ENCODE results near the gene IGSF23. TPM values are rescaled to one million over a fixed set of nuclear protein-coding genes. Genes with fewer than 3 reads are reported as not detected.

IGSF23 gene
- total RNA-seq, 1 experiment from 2014 or later, result not detected

Small RNAs within 50 kb of the gene (small RNA-seq; reads per million reads assigned to genes)
- not detected for gene AC243964.1

Other genes with a start within 250 kb of the IGSF23 start
- not detected in 2 replicates for gene ZNF285, start 212.0 kb upstream of the IGSF23 start, total RNA-seq (2014; rRNA removed; shearing (Covaris generic))
- not detected in 2 replicates for gene ZNF229, start 165.1 kb upstream of the IGSF23 start, total RNA-seq (2014; rRNA removed; shearing (Covaris generic))
- gene ZNF180, start 113.0 kb upstream of the IGSF23 start, total RNA-seq (2014; rRNA removed; shearing (Covaris generic)), result 12.1 and 12.3 TPM in 2 replicates
- not detected in 2 replicates for gene CEACAM20, start 83.9 kb upstream of the IGSF23 start, total RNA-seq (2014; rRNA removed; shearing (Covaris generic))
- gene PVR, start 30.3 kb downstream of the IGSF23 start, total RNA-seq (2014; rRNA removed; shearing (Covaris generic)), result 204 and 206 TPM in 2 replicates
- gene CEACAM19, start 57.9 kb downstream of the IGSF23 start, total RNA-seq (2014; rRNA removed; shearing (Covaris generic)), result 1.0 and 2.2 TPM in 2 replicates
- not detected in 2 replicates for gene CEACAM16, start 85.6 kb downstream of the IGSF23 start, total RNA-seq (2014; rRNA removed; shearing (Covaris generic))
- 39.1 and 50.6 TPM in 2 replicates for gene BCL3, start 135.1 kb downstream of the IGSF23 start, total RNA-seq (2014; rRNA removed; shearing (Covaris generic))
- 79.7 and 93.2 TPM in 2 replicates for gene CBLC, start 164.3 kb downstream of the IGSF23 start, total RNA-seq (2014; rRNA removed; shearing (Covaris generic))
- gene BCAM, start 195.5 kb downstream of the IGSF23 start, total RNA-seq (2014; rRNA removed; shearing (Covaris generic)), result 150 and 201 TPM in 2 replicates
- gene NECTIN2, start 232.7 kb downstream of the IGSF23 start, total RNA-seq (2014; rRNA removed; shearing (Covaris generic)), result 603 and 664 TPM in 2 replicates

Data from HT-29 (cell line).